ENCODE data around the gene RNF166. TPM values are rescaled to one million over a fixed set of nuclear protein-coding genes. Genes with fewer than 3 reads are reported as not detected.
A peak's percentile ranks its signal among the peaks of the same experiment; 100 is the strongest.

The RNF166 gene
- total and polyA plus RNA-seq, 2 of the 13 experiments (the other 11 are each of a cell fraction or from before 2014, with no cell fraction given): 21.4 to 23.0 TPM

- ChIA-PET POLR2A (no interaction called here), CTCF (ENCODE audit: low intra/inter-chr PET ratio, low total read pairs) (no interaction called here)
- ATAC-seq (no peak), FAIRE-seq (no peak), DNase-seq (ENCODE audit: low spot score) (no peak)
- no TSS peak for BruUV-seq (replicated peaks)
- H4K20me1 ChIP-seq (ENCODE audit: insufficient read depth, low read length): no peaks in the 10 kb centered on the region; the same call in 1 of the 2 replicates
- H3K27me3 ChIP-seq (ENCODE audit: control insufficient read depth in 1 of 2, insufficient read depth in 2 of 2, low read length in 2 of 2): no peaks in the 10 kb centered on the region
- peaks cover 37 to 64% of the 10 kb centered on the region in 2 experiments; a peak in 4 of 5 replicates for H3K36me3 ChIP-seq (replicated peaks in 1 of 2; ENCODE audit: control insufficient read depth in 1 of 2, insufficient read depth in 2 of 2, low read length in 2 of 2)
- H3K4me1 ChIP-seq (ENCODE audit: insufficient read depth, low read length): no peaks in the 10 kb centered on the region
- TF ChIP-seq ZNF333 (CRISPR knock-in tag; IDR thresholded peaks at IDR 0.05; ENCODE audit: borderline replicate concordance) (no peak), HNRNPL (IDR thresholded peaks at IDR 0.05; ENCODE audit: low read depth, low read length) (peak; percentile 87), ZNF607 (CRISPR knock-in tag; IDR thresholded peaks at IDR 0.05; ENCODE audit: borderline replicate concordance) (no peak), JARID2 (CRISPR knock-in tag; IDR thresholded peaks at IDR 0.05; ENCODE audit: insufficient replicate concordance) (no peak), ZMYM4 (CRISPR knock-in tag; IDR thresholded peaks at IDR 0.05) (no peak), AKAP8 (CRISPR knock-in tag; IDR thresholded peaks at IDR 0.05) (0 out of 2 replicates have a peak, but pooled peaks have one; percentile 25), RXRA (CRISPR knock-in tag; IDR thresholded peaks at IDR 0.05) (no peak), NFYB (CRISPR knock-in tag; IDR thresholded peaks at IDR 0.05) (no peak), ZNF709 (CRISPR knock-in tag; IDR thresholded peaks at IDR 0.05) (no peak), MYPOP (CRISPR knock-in tag; IDR thresholded peaks at IDR 0.05) (no peak), KLF9 (CRISPR knock-in tag; IDR thresholded peaks at IDR 0.05; ENCODE audit: low read depth) (no peak), YEATS2 (CRISPR knock-in tag; IDR thresholded peaks at IDR 0.05; ENCODE audit: borderline replicate concordance) (no peak), ETV6 (CRISPR knock-in tag; conservative IDR thresholded peaks at IDR 0.05) (no peak), POLR2A (IDR thresholded peaks at IDR 0.05; ENCODE audit: insufficient read depth in 1 of 2, low read depth in 2 of 2, low read length in 2 of 2) (0 out of 4 replicates have a peak, but pooled peaks of 1 of the 2 experiments have one; percentile 13), PHF5A (CRISPR knock-in tag; IDR thresholded peaks at IDR 0.05; ENCODE audit: low read depth, unreplicated experiment) (no peak), SNRNP70 (IDR thresholded peaks at IDR 0.05; ENCODE audit: low read depth, low read length) (no peak), RBM22 (optimal IDR thresholded peaks at IDR 0.05; ENCODE audit: low read length) (peak; percentile 47)
- TF ChIP-seq, protein P1, sequence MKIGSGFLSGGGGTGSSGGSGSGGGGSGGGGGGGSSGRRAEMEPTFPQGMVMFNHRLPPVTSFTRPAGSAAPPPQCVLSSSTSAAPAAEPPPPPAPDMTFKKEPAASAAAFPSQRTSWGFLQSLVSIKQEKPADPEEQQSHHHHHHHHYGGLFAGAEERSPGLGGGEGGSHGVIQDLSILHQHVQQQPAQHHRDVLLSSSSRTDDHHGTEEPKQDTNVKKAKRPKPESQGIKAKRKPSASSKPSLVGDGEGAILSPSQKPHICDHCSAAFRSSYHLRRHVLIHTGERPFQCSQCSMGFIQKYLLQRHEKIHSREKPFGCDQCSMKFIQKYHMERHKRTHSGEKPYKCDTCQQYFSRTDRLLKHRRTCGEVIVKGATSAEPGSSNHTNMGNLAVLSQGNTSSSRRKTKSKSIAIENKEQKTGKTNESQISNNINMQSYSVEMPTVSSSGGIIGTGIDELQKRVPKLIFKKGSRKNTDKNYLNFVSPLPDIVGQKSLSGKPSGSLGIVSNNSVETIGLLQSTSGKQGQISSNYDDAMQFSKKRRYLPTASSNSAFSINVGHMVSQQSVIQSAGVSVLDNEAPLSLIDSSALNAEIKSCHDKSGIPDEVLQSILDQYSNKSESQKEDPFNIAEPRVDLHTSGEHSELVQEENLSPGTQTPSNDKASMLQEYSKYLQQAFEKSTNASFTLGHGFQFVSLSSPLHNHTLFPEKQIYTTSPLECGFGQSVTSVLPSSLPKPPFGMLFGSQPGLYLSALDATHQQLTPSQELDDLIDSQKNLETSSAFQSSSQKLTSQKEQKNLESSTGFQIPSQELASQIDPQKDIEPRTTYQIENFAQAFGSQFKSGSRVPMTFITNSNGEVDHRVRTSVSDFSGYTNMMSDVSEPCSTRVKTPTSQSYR (CRISPR knock-in tag; IDR thresholded peaks at IDR 0.05; ENCODE audit: borderline replicate concordance): no peak
- no peak overlapping the region for H3K4me3 ChIP-seq (replicated peaks in 1 of 3; ENCODE audit: insufficient read depth in 1 of 3, low read depth in 2 of 3, low read length in 3 of 3)
- in situ Hi-C loops (cut with HindIII; ENCODE audit: extremely low pct_ligation_motif_present, low pct_unique_long_range_greater_than_20kb): no loop called here
- no peak overlapping the region for H3K4me2 ChIP-seq (ENCODE audit: low read depth, low read length)
- no peak overlapping the region for H3K9ac ChIP-seq (ENCODE audit: insufficient read depth, low read depth, low read length)
- intact Hi-C loops (cut with micrococcal nuclease; ENCODE audit: unreplicated experiment): no loop called here
- no peaks in the 10 kb centered on the region for H3K9me3 ChIP-seq (ENCODE audit: low read length)
- H2AFZ ChIP-seq (ENCODE audit: low read length): no peak overlapping the region
- no peak overlapping the region for H3K27ac ChIP-seq (ENCODE audit: extremely low read length, insufficient read depth, low read length)
- no peaks in the 10 kb centered on the region for H3K79me2 ChIP-seq (ENCODE audit: insufficient read depth, low read length)
- WGBS (ENCODE audit: low lambda C conversion rate): 87% methylated on average over 3 of the region's 10 CpGs
Observed at GRCh38 chr16:88735616-88736015, 29.4 kb upstream of the RNF166 start.
